K562 (cell line): ENCODE data around the gene SEC11A. TPM values are rescaled to one million over a fixed set of nuclear protein-coding genes. Genes with fewer than 3 reads are reported as not detected.

Experiments
- ATAC-seq: fragments of 200-7000 bp; cut with Tn5 transposase; 3 replicates; pipeline ENCODE4 v1.9.1; 2020; ENCODE audit warnings: moderate library complexity
- BruUV-seq: library from RNA; stranded (reverse); fragments of 400-500 nt; replicated peaks from 2 replicates; lab custom pipeline; 2021; lab: Mats Ljungman, UMichigan
- CTCF ChIA-PET: fragments of 300-600 bp; formaldehyde crosslinking; extraction: SDS; loops from one replicate; lab custom pipeline; 2021; ENCODE audit warnings: low intra/inter-chr PET ratio; lab: Yijun Ruan, JAX
- POLR2A ChIA-PET: fragments of 300-600, 350-650 bp; sonication (Branson Sonifier 250); formaldehyde crosslinking; extraction: SDS; loops from one replicate; lab custom pipeline; 2021; ENCODE audit warnings: antibody characterized with exemption, inconsistent platforms; lab: Yijun Ruan, JAX
- DNase-seq, 4 experiments: peaks; one replicate each; pipeline versions ENCODE4 v3.0.0 to v3.0.0-alpha.2; 2011 to 2018; ENCODE audit warnings: low spot score in 3 of 4, mixed read lengths in 3 of 4; ENCODE audit errors: extremely low read depth in 1 of 4
- FAIRE-seq: peaks from 2 replicates; lab custom pipeline; 2011; peaks lifted over from hg19 to GRCh38; lab: Jason Lieb, UNC
- H2AFZ ChIP-seq: 2 replicates; pipeline ENCODE4 v1.6.0; 2011; ENCODE audit warnings: low read depth, low read length, control low read depth, inconsistent platforms
- H3K27ac ChIP-seq: fragments of 200-600 bp; 3 replicates; pipeline ENCODE4 v1.8.0; 2011; ENCODE audit warnings: low read depth, mild to moderate bottlenecking, control low read depth, inconsistent platforms, low read length, moderate library complexity, mixed read lengths; ENCODE audit errors: extremely low read depth
- H3K27me3 ChIP-seq, 2 experiments: fragments of 300-600 bp in 1 of 2; 2 replicates in 1 of 2; 3 replicates in 1 of 2; pipeline versions ENCODE4 v1.6.0 to v1.8.0; 2011; ENCODE audit warnings: inconsistent platforms in 2 of 2, low read length in 2 of 2, mild to moderate bottlenecking in 1 of 2, mixed read lengths in 1 of 2, moderate library complexity in 1 of 2; ENCODE audit not compliant: control insufficient read depth in 2 of 2, insufficient read depth in 2 of 2
- H3K36me3 ChIP-seq: fragments of 300-600 bp; 3 replicates; pipeline ENCODE4 v1.8.0; 2011; ENCODE audit warnings: mild to moderate bottlenecking, low read length, inconsistent platforms; ENCODE audit not compliant: control insufficient read depth, insufficient read depth
- H3K4me1 ChIP-seq, 2 experiments: fragments of 200-600 bp in 1 of 2; replicated peaks in 1 of 2; 2 replicates in 1 of 2; 3 replicates in 1 of 2; pipeline versions ENCODE4 v1.5.1 to v1.8.0; 2011; ENCODE audit warnings: inconsistent platforms in 2 of 2, low read length in 2 of 2, mild to moderate bottlenecking in 1 of 2, mixed read lengths in 1 of 2, moderate library complexity in 1 of 2; ENCODE audit not compliant: control insufficient read depth in 2 of 2, insufficient read depth in 2 of 2
- H3K4me2 ChIP-seq: 2 replicates; pipeline ENCODE4 v1.6.1; 2011; ENCODE audit warnings: low read length, control low read depth, inconsistent platforms, mixed read lengths; ENCODE audit not compliant: insufficient read depth
- H3K4me3 ChIP-seq: fragments of 200-600 bp; sonication (generic), shearing (Covaris generic); 2 replicates; pipeline ENCODE4 v1.5.1; 2016; ENCODE audit warnings: control low read depth, inconsistent platforms
- H3K79me2 ChIP-seq: fragments of 200-600 bp; 3 replicates; pipeline ENCODE4 v1.8.0; 2011; ENCODE audit warnings: low read length, inconsistent platforms; ENCODE audit not compliant: control insufficient read depth, insufficient read depth
- H3K9ac ChIP-seq, 2 experiments: 2 replicates each; pipeline versions ENCODE4 v1.6.0 to v1.6.1; 2011; ENCODE audit warnings: low read depth in 2 of 2, low read length in 2 of 2, control low read depth in 1 of 2, inconsistent platforms in 1 of 2, mild to moderate bottlenecking in 1 of 2, mixed read lengths in 1 of 2; ENCODE audit not compliant: insufficient read depth in 1 of 2
- H3K9me1 ChIP-seq: one replicate; pipeline ENCODE4 v1.6.0; 2011; ENCODE audit warnings: inconsistent platforms, mild to moderate bottlenecking, low read length, moderate library complexity; ENCODE audit not compliant: control insufficient read depth, insufficient read depth
- H3K9me3 ChIP-seq: replicated peaks from 2 replicates; pipeline ENCODE4 v1.5.1; 2011; ENCODE audit warnings: low read depth, low read length, inconsistent platforms; ENCODE audit not compliant: control insufficient read depth, insufficient read depth
- H4K20me1 ChIP-seq: replicated peaks from 2 replicates; pipeline ENCODE4 v1.6.1; 2011; ENCODE audit warnings: low read length, inconsistent platforms, mixed read lengths; ENCODE audit not compliant: control insufficient read depth, insufficient read depth
- BRF1 ChIP-seq: IDR thresholded peaks from 3 replicates; pipeline ENCODE4 v1.6.1; 2011; ENCODE audit warnings: borderline replicate concordance, mild to moderate bottlenecking; ENCODE audit not compliant: insufficient read length; ENCODE audit errors: extremely low read depth
- CBFB ChIP-seq: sonication (generic); formaldehyde crosslinking; IDR thresholded peaks from 2 replicates; pipeline ENCODE4 v1.4.0; 2020; ENCODE audit warnings: mild to moderate bottlenecking, missing genetic modification reagents
- CREB5 ChIP-seq: fragments of 250-450 bp; sonication (Bioruptor Pico); IDR thresholded peaks from 2 replicates; pipeline ENCODE4 v1.5.0; 2020; ENCODE audit warnings: mild to moderate bottlenecking
- EZH2 ChIP-seq: IDR thresholded peaks from 2 replicates; pipeline ENCODE4 v1.6.1; 2012; ENCODE audit warnings: low read depth, mild to moderate bottlenecking, inconsistent platforms, low read length, borderline replicate concordance
- NFATC3 ChIP-seq: fragments of 450-650 bp; IDR thresholded peaks from 2 replicates; pipeline ENCODE4 v1.6.1; 2017; ENCODE audit warnings: mild to moderate bottlenecking
- NR2C2 ChIP-seq, 2 experiments: fragments of 200-800 bp in 1 of 2; sonication (Bioruptor generic) in 1 of 2; sonication (generic) in 1 of 2; formaldehyde crosslinking in 1 of 2; IDR thresholded peaks; 2 replicates each; pipeline versions ENCODE4 v1.6.1 to v1.8.0; 2016 to 2022; ENCODE audit warnings: mild to moderate bottlenecking in 1 of 2, missing compliant biosample characterization in 1 of 2, missing genetic modification characterization in 1 of 2, missing genetic modification reagents in 1 of 2
- POLR2A ChIP-seq: fragments of 450-650 bp; conservative IDR thresholded peaks from 2 replicates; pipeline ENCODE4 v1.6.1; 2016
- RBM15 ChIP-seq: fragments of 200-400 bp; formaldehyde crosslinking; IDR thresholded peaks from 2 replicates; pipeline ENCODE4 v1.6.1; 2018; ENCODE audit warnings: mild to moderate bottlenecking, low read length, moderate library complexity; ENCODE audit not compliant: insufficient read depth
- RREB1 ChIP-seq: fragments of 250-450 bp; sonication (Bioruptor Pico); IDR thresholded peaks from 2 replicates; pipeline ENCODE4 v1.4.0; 2020
- SNAPC5 ChIP-seq: fragments of 250-450 bp; sonication (Bioruptor Pico); IDR thresholded peaks from 2 replicates; pipeline ENCODE4 v1.8.0; 2021; ENCODE audit warnings: moderate library complexity, mild to moderate bottlenecking, inconsistent platforms
- ZFP30 ChIP-seq: fragments of 250-450 bp; sonication (Bioruptor Pico); IDR thresholded peaks from 2 replicates; pipeline ENCODE4 v1.8.0; 2022; ENCODE audit warnings: moderate library complexity, mild to moderate bottlenecking, inconsistent platforms, borderline replicate concordance
- ZNF316 ChIP-seq: fragments of 450-650 bp; IDR thresholded peaks from 2 replicates; pipeline ENCODE4 v1.6.1; 2016
- ZNF561 ChIP-seq: fragments of 450-650 bp; formaldehyde crosslinking; conservative IDR thresholded peaks from 2 replicates; pipeline ENCODE4 v1.4.0; 2020; ENCODE audit warnings: mild to moderate bottlenecking, moderate library complexity
- ZNF57 ChIP-seq: fragments of 450-650 bp; formaldehyde crosslinking; IDR thresholded peaks from 2 replicates; pipeline ENCODE4 v1.4.0; 2020; ENCODE audit warnings: mild to moderate bottlenecking, moderate library complexity
- ZNF644 ChIP-seq: fragments of 200-800 bp; sonication (Bioruptor generic); IDR thresholded peaks from 2 replicates; pipeline ENCODE4 v1.6.1; 2016; ENCODE audit warnings: low read depth, missing genetic modification characterization, missing compliant biosample characterization
- WGBS: fragments of 100-300 bp; shearing (Covaris generic); methylation state at CpG from one replicate; pipeline ENCODE4 v1.1.6; 2016; ENCODE audit warnings: low coverage, mixed read lengths; ENCODE audit not compliant: insufficient coverage; ENCODE audit errors: missing lambda C conversion rate; 5-methylcytosine and 5-hydroxymethylcytosine counted together
- in situ Hi-C: fragments of 300-500 bp; cut with MboI; formaldehyde crosslinking; loops from 4 replicates; pipeline ENCODE4 v1.15.0; 2018; ENCODE audit warnings: inconsistent platforms, mixed read lengths
- intact Hi-C: fragments of 100-400 bp; cut with micrococcal nuclease; formaldehyde crosslinking; loops from 2 replicates; pipeline ENCODE4 v1.14.2; 2022
- polyA plus RNA-seq, 8 experiments: library from polyadenylated mRNA; depleted of rRNA in 4 of 8; stranded (reverse) in 5 of 8; unstranded in 3 of 8; fragments of >200 nt; fragmentation: Nextera tagmentation in 2 of 8; fragmentation: Illumina TruSeq in 1 of 8; extraction: Ambion mirVana in 2 of 8; extraction: Trizol in 1 of 8; gene quantifications; 2 replicates each; pipeline versions ENCODE4 v1.2.1 to v1.2.3, GENCODE V29; 2011 to 2014; ENCODE audit warnings: inconsistent platforms in 1 of 8, missing spikeins in 1 of 8
- total RNA-seq, 7 experiments: library from RNA; depleted of rRNA in 6 of 7; stranded (reverse); fragments of >200 nt in 6 of 7; fragmentation: Illumina TruSeq in 2 of 7; extraction: Trizol in 2 of 7; gene quantifications; 2 replicates each; pipeline versions ENCODE4 v1.2.1 to v1.2.3, GENCODE V29; 2011 to 2021; ENCODE audit warnings: low replicate concordance in 1 of 7

The SEC11A gene
- total and polyA plus RNA-seq, 9 of the 15 experiments (the other 6 are each of a cell fraction or from before 2014, with no cell fraction given): 175 to 310 (median 229) TPM

GRCh38 chr15:84699538-84700191 is 16.3 kb downstream of the SEC11A start:
- intact Hi-C loops (no loop called here), in situ Hi-C loops (no loop called here)
- H3K4me2 ChIP-seq: no peak overlapping the region
- H3K4me3 ChIP-seq: no peak overlapping the region
- H3K27ac ChIP-seq: no peak overlapping the region
- no peak overlapping the region for H2AFZ ChIP-seq
- BruUV-seq: no TSS peak
- 78% methylated on average over 7 of the region's 8 CpGs for WGBS
- FAIRE-seq (no peak), ATAC-seq (no peak; the same call in 1 of the 3 replicates), DNase-seq (no peak)
- H3K36me3 ChIP-seq: peaks cover 23% of the 10 kb centered on the region; the same call in 2 of the 3 replicates
- no peaks in the 10 kb centered on the region for H3K4me1 ChIP-seq
- H3K27me3 ChIP-seq: no peaks in the 10 kb centered on the region
- peaks cover 20% of the 10 kb centered on the region for H4K20me1 ChIP-seq
- POLR2A ChIA-PET: interaction anchor here (0.7 to 1.6 kb wide), 2 partner anchors 14 to 216 kb away, joined by 3 to 5 read pairs; no protein-coding TSS in a partner anchor
- no peak overlapping the region for H3K9ac ChIP-seq
- H3K79me2 ChIP-seq: peaks cover 95% of the 10 kb centered on the region
- CTCF ChIA-PET: no interaction called here
- no peaks in the 10 kb centered on the region for H3K9me3 ChIP-seq
- no peaks in the 10 kb centered on the region for H3K9me1 ChIP-seq
- TF ChIP-seq ZNF644 (tag) (no peak), CBFB (no peak), RREB1 (no peak), NR2C2 (CRISPR knock-in tag; IDR thresholded peaks at IDR 0.05) (no peak), NR2C2 (tag; IDR thresholded peaks at IDR 0.05) (no peak), NFATC3 (no peak), BRF1 (no peak), POLR2A (no peak), ZFP30 (CRISPR knock-in tag) (no peak), ZNF57 (no peak), CREB5 (CRISPR knock-in tag) (no peak), SNAPC5 (CRISPR knock-in tag) (no peak), ZNF561 (no peak), EZH2 (no peak), RBM15 (no peak), ZNF316 (no peak)
